ENCODE results near the gene CEP104. TPM values are rescaled to one million over a fixed set of nuclear protein-coding genes. Genes with fewer than 3 reads are reported as not detected.

CEP104 gene
- total and polyA plus RNA-seq, 7 experiments from 2014 or later: 12.7 to 68.0 (median 44.5) TPM

- intact Hi-C loops (cut with micrococcal nuclease): no loop called here
- Mint-ChIP-seq H3K4me3 (no peak overlapping the region), H3K27ac (no peak overlapping the region), H3K9me3 (peaks cover 0 to 6% (median 0%) of the 10 kb centered on the region in 11 donors), H3K4me1 (peaks cover 0 to 16% (median 7%) of the 10 kb centered on the region in 7 donors), H3K36me3 (peaks cover 4 to 22% (median 16%) of the 10 kb centered on the region in 5 donors), H3K27me3 (no peaks in the 10 kb centered on the region)
- no peak overlapping the region for H3K27ac ChIP-seq (ENCODE audit: low read depth, low read length)
- H3K4me3 ChIP-seq (ENCODE audit: low read length): no peak overlapping the region
- ChIA-PET CTCF (no interaction called here), POLR2A (no interaction called here)
- H3K36me3 ChIP-seq (ENCODE audit: control insufficient read depth in 2 of 3, insufficient read depth in 3 of 3, low read length in 3 of 3): peaks cover 0 to 52% (median 12%) of the 10 kb centered on the region in 3 experiments
- no peaks in the 10 kb centered on the region for H3K27me3 ChIP-seq (ENCODE audit: control insufficient read depth in 2 of 2, insufficient read depth in 2 of 2, low read length in 2 of 2)
- no peaks in the 10 kb centered on the region for H3K9me3 ChIP-seq (ENCODE audit: control insufficient read depth in 2 of 3, low read length in 3 of 3)
- H3K4me1 ChIP-seq (ENCODE audit: control insufficient read depth in 2 of 2, insufficient read depth in 2 of 2, low read length in 2 of 2): no peaks in the 10 kb centered on the region
- ATAC-seq (no peak), DNase-seq (no peak)
Measured at GRCh38 chr1:3865606-3866160, 8.7 kb upstream of the CEP104 start.

- no peaks in the 10 kb centered on the region for H3K27me3 Mint-ChIP-seq
- ATAC-seq (no peak), DNase-seq (no peak)
- ChIA-PET POLR2A (no interaction called here), CTCF (no interaction called here)
- no peak overlapping the region for H3K4me3 Mint-ChIP-seq
- H3K27ac Mint-ChIP-seq: peak overlapping the region in 3 of 9 donors; percentile 14 to 40 (median 32)
- intact Hi-C loops (cut with micrococcal nuclease): no loop called here
- peaks cover 0 to 22% (median 8%) of the 10 kb centered on the region in 7 donors for H3K4me1 Mint-ChIP-seq
- Histone ChIP-seq H3K36me3 (ENCODE audit: control insufficient read depth in 2 of 3, insufficient read depth in 3 of 3, low read length in 3 of 3) (peaks cover 0 to 44% (median 12%) of the 10 kb centered on the region in 3 experiments), H3K27me3 (ENCODE audit: control insufficient read depth in 2 of 2, insufficient read depth in 2 of 2, low read length in 2 of 2) (no peaks in the 10 kb centered on the region), H3K4me1 (ENCODE audit: control insufficient read depth in 2 of 2, insufficient read depth in 2 of 2, low read length in 2 of 2) (no peaks in the 10 kb centered on the region), H3K4me3 (ENCODE audit: low read length) (no peak overlapping the region), H3K27ac (ENCODE audit: low read depth, low read length) (no peak overlapping the region), H3K9me3 (ENCODE audit: control insufficient read depth in 2 of 3, low read length in 3 of 3) (no peaks in the 10 kb centered on the region)
- H3K36me3 Mint-ChIP-seq: peaks cover 4 to 17% (median 16%) of the 10 kb centered on the region in 5 donors
- peaks cover 0 to 6% (median 0%) of the 10 kb centered on the region in 11 donors for H3K9me3 Mint-ChIP-seq
Measured at GRCh38 chr1:3864884-3865283, 7.9 kb upstream of the CEP104 start.

- POLR2A ChIA-PET: no interaction called here
Measured at GRCh38 chr1:3863231-3863935, 6.4 kb upstream of the CEP104 start.

GRCh38 chr1:3858231-3858981 lies 1.4 kb upstream of the CEP104 start:
- Histone ChIP-seq H3K4me1 (ENCODE audit: control insufficient read depth in 2 of 2, insufficient read depth in 2 of 2, low read length in 2 of 2) (peaks cover 17 to 25% of the 10 kb centered on the region in 2 donors), H3K4me3 (ENCODE audit: low read length) (peak overlapping the region; percentile 98), H3K27ac (ENCODE audit: low read depth, low read length) (peak overlapping the region; percentile 79), H3K27me3 (ENCODE audit: control insufficient read depth in 2 of 2, insufficient read depth in 2 of 2, low read length in 2 of 2) (no peaks in the 10 kb centered on the region), H3K36me3 (ENCODE audit: control insufficient read depth in 2 of 3, insufficient read depth in 3 of 3, low read length in 3 of 3) (peaks cover 0 to 12% (median 1%) of the 10 kb centered on the region in 3 experiments), H3K9me3 (ENCODE audit: control insufficient read depth in 2 of 3, low read length in 3 of 3) (no peaks in the 10 kb centered on the region)
- Mint-ChIP-seq H3K27ac (peak overlapping the region in 5 of 9 donors; percentile 32 to 59 (median 41)), H3K36me3 (peaks cover 0 to 3% (median 0%) of the 10 kb centered on the region in 5 donors), H3K27me3 (no peaks in the 10 kb centered on the region), H3K9me3 (no peaks in the 10 kb centered on the region), H3K4me3 (peak overlapping the region; percentile 78 to 99 (median 98)), H3K4me1 (peaks cover 10 to 55% (median 38%) of the 10 kb centered on the region in 7 donors)
- POLR2A ChIA-PET: interaction anchor here (1.1 to 3.2 kb wide), 3 partner anchors 17 to 45 kb away, joined by 3 to 30 read pairs (median 8); partner anchors contain the start of gene C1orf174
- peak in 2 of 9 donors; percentile 14 to 22 for DNase-seq
- CTCF ChIA-PET: interaction anchor here (0.9 to 2.0 kb wide), 2 partner anchors 29 to 45 kb away, joined by 4 to 6 read pairs; no protein-coding TSS in a partner anchor
- intact Hi-C loops (cut with micrococcal nuclease): loop anchor here in 1 of 2 donors (5.0 kb wide), 1 partner anchor 326 kb away; no protein-coding TSS in a partner anchor
- no peak for ATAC-seq

More at GRCh38 chr1:3863231-3863935, 6.4 kb upstream of the CEP104 start:
- no peak overlapping the region for H3K4me3 ChIP-seq (ENCODE audit: low read length)
- Mint-ChIP-seq H3K9me3 (peaks cover 0 to 1% (median 0%) of the 10 kb centered on the region in 11 donors), H3K36me3 (peaks cover 1 to 11% (median 7%) of the 10 kb centered on the region in 5 donors), H3K27me3 (no peaks in the 10 kb centered on the region), H3K4me1 (peaks cover 0 to 32% (median 15%) of the 10 kb centered on the region in 7 donors), H3K4me3 (no peak overlapping the region), H3K27ac (no peak overlapping the region)
- intact Hi-C loops (cut with micrococcal nuclease): no loop called here
- CTCF ChIA-PET: interaction anchor here (0.7 kb wide), 1 partner anchor 21 kb away, joined by 3 read pairs; no protein-coding TSS in a partner anchor
- DNase-seq (no peak), ATAC-seq (no peak)
- peaks cover 0 to 8% of the 10 kb centered on the region in 2 donors for H3K4me1 ChIP-seq (ENCODE audit: control insufficient read depth in 2 of 2, insufficient read depth in 2 of 2, low read length in 2 of 2)
- peaks cover 0 to 33% (median 7%) of the 10 kb centered on the region in 3 experiments for H3K36me3 ChIP-seq (ENCODE audit: control insufficient read depth in 2 of 3, insufficient read depth in 3 of 3, low read length in 3 of 3)
- no peaks in the 10 kb centered on the region for H3K9me3 ChIP-seq (ENCODE audit: control insufficient read depth in 2 of 3, low read length in 3 of 3)
- no peak overlapping the region for H3K27ac ChIP-seq (ENCODE audit: low read depth, low read length)
- H3K27me3 ChIP-seq (ENCODE audit: control insufficient read depth in 2 of 2, insufficient read depth in 2 of 2, low read length in 2 of 2): no peaks in the 10 kb centered on the region

GRCh38 chr1:3857791-3858129 lies 749 bp upstream of the CEP104 start:
- ChIA-PET POLR2A (interaction anchor here (0.6 to 3.2 kb wide), 5 partner anchors 16 to 62 kb away, joined by 3 to 30 read pairs (median 4); partner anchors contain the start of gene C1orf174), CTCF (interaction anchor here (1.0 to 2.0 kb wide), 2 partner anchors 41 to 46 kb away, joined by 4 to 6 read pairs; no protein-coding TSS in a partner anchor)
- Mint-ChIP-seq H3K9me3 (no peaks in the 10 kb centered on the region), H3K27me3 (no peaks in the 10 kb centered on the region), H3K36me3 (peaks cover 0 to 3% (median 0%) of the 10 kb centered on the region in 5 donors), H3K4me3 (peak overlapping the region; percentile 78 to 99 (median 98)), H3K4me1 (peaks cover 11 to 58% (median 42%) of the 10 kb centered on the region in 7 donors), H3K27ac (peak overlapping the region in 4 of 9 donors; percentile 59 to 95 (median 91))
- Histone ChIP-seq H3K4me3 (ENCODE audit: low read length) (peak overlapping the region; percentile 98), H3K27me3 (ENCODE audit: control insufficient read depth in 2 of 2, insufficient read depth in 2 of 2, low read length in 2 of 2) (no peaks in the 10 kb centered on the region), H3K9me3 (ENCODE audit: control insufficient read depth in 2 of 3, low read length in 3 of 3) (no peaks in the 10 kb centered on the region), H3K4me1 (ENCODE audit: control insufficient read depth in 2 of 2, insufficient read depth in 2 of 2, low read length in 2 of 2) (peaks cover 17 to 25% of the 10 kb centered on the region in 2 donors), H3K36me3 (ENCODE audit: control insufficient read depth in 2 of 3, insufficient read depth in 3 of 3, low read length in 3 of 3) (peaks cover 0 to 8% (median 0%) of the 10 kb centered on the region in 3 experiments), H3K27ac (ENCODE audit: low read depth, low read length) (peak overlapping the region; percentile 79)
- intact Hi-C loops (cut with micrococcal nuclease): loop anchor here (1.0 to 5.0 kb wide), 4 partner anchors 43 to 325 kb away; partner anchors contain the start of genes C1orf174 (in 2 of the 2), LRRC47 (in 2 of the 2) and WRAP73 (in 2 of the 2)
- DNase-seq (peak in 1 of 9 donors; percentile 6), ATAC-seq (no peak)
